A673 (cell line): ENCODE data around the gene RPS6KA2. TPM values are rescaled to one million over a fixed set of nuclear protein-coding genes. Genes with fewer than 3 reads are reported as not detected.

Experiments used
- BruUV-seq: library from RNA; stranded (reverse); fragments of 400-500 nt; replicated peaks from 2 replicates; lab custom pipeline; 2021; lab: Mats Ljungman, UMichigan
- CTCF ChIA-PET: fragments of 300-600 bp; sonication (Branson Sonifier 250); formaldehyde crosslinking; loops from one replicate; lab custom pipeline; 2022; ENCODE audit warnings: antibody characterized with exemption; lab: Charles Lee
- POLR2A ChIA-PET: fragments of 300-600 bp; sonication (Branson Sonifier 250); formaldehyde crosslinking; loops from one replicate; lab custom pipeline; 2022; ENCODE audit warnings: antibody characterized with exemption; ENCODE audit not compliant: low non-redundant PET; lab: Charles Lee
- DNase-seq: peaks from one replicate; pipeline ENCODE4 v3.0.0-alpha.2; 2015; ENCODE audit warnings: low spot score
- H3K27ac ChIP-seq: fragments of 200-600 bp; sonication (generic); 2 replicates; pipeline ENCODE4 v1.5.1; 2016; ENCODE audit warnings: mixed run types, low read depth, mild to moderate bottlenecking, mixed read lengths, antibody characterized with exemption, low read length; ENCODE audit not compliant: poor library complexity, severe bottlenecking
- H3K27me3 ChIP-seq: fragments of 200-600 bp; sonication (generic); replicated peaks from 2 replicates; pipeline ENCODE4 v1.6.1; 2017; ENCODE audit warnings: mixed run types, low read depth, mild to moderate bottlenecking, mixed read lengths, antibody characterized with exemption, low read length; ENCODE audit not compliant: insufficient read depth, poor library complexity
- H3K36me3 ChIP-seq: fragments of 200-600 bp; sonication (generic); 2 replicates; pipeline ENCODE4 v1.6.1; 2016; ENCODE audit warnings: mixed run types, mild to moderate bottlenecking, mixed read lengths, antibody characterized with exemption, low read length; ENCODE audit not compliant: insufficient read depth, poor library complexity, severe bottlenecking
- H3K4me1 ChIP-seq: fragments of 200-600 bp; sonication (generic); 2 replicates; pipeline ENCODE4 v1.6.1; 2017; ENCODE audit warnings: mixed run types, mild to moderate bottlenecking, mixed read lengths, antibody characterized with exemption, low read length; ENCODE audit not compliant: insufficient read depth, poor library complexity, severe bottlenecking
- H3K4me3 ChIP-seq: fragments of 200-600 bp; sonication (generic); 2 replicates; pipeline ENCODE4 v1.5.1; 2016; ENCODE audit warnings: low read depth, mixed run types, mild to moderate bottlenecking, mixed read lengths, low read length; ENCODE audit not compliant: poor library complexity, severe bottlenecking
- H3K9me3 ChIP-seq: fragments of 200-600 bp; sonication (generic); 2 replicates; pipeline ENCODE4 v1.6.1; 2016; ENCODE audit warnings: mixed run types, low read depth, mild to moderate bottlenecking, mixed read lengths, antibody characterized with exemption, low read length; ENCODE audit not compliant: poor library complexity, severe bottlenecking
- EZH2 ChIP-seq: fragments of 200-600 bp; sonication (generic); IDR thresholded peaks from 2 replicates; pipeline ENCODE4 v1.6.1; 2017; ENCODE audit warnings: borderline replicate concordance, low read depth, mild to moderate bottlenecking, mixed read lengths, antibody characterized with exemption, low read length; ENCODE audit not compliant: poor library complexity, severe bottlenecking
- intact Hi-C: fragments of 100-400 bp; cut with micrococcal nuclease; formaldehyde crosslinking; loops from one replicate; pipeline ENCODE4 v1.10.0; 2022; ENCODE audit not compliant: unreplicated experiment
- total RNA-seq: library from RNA; stranded (reverse); gene quantifications from 2 replicates; pipeline ENCODE4 v1.2.3, GENCODE V29; 2021
- TF ChIP-seq, protein P1 (sequence below): fragments of 300-800, 200-600 bp; sonication (generic); conservative IDR thresholded peaks from 2 replicates; pipeline ENCODE4 v1.5.1; 2017; ENCODE audit warnings: low read depth, mild to moderate bottlenecking, antibody characterized with exemption, low read length, moderate library complexity, mixed read lengths

RPS6KA2 gene
- total RNA-seq, 1 experiment from 2014 or later = 30.1 TPM

DNA sequence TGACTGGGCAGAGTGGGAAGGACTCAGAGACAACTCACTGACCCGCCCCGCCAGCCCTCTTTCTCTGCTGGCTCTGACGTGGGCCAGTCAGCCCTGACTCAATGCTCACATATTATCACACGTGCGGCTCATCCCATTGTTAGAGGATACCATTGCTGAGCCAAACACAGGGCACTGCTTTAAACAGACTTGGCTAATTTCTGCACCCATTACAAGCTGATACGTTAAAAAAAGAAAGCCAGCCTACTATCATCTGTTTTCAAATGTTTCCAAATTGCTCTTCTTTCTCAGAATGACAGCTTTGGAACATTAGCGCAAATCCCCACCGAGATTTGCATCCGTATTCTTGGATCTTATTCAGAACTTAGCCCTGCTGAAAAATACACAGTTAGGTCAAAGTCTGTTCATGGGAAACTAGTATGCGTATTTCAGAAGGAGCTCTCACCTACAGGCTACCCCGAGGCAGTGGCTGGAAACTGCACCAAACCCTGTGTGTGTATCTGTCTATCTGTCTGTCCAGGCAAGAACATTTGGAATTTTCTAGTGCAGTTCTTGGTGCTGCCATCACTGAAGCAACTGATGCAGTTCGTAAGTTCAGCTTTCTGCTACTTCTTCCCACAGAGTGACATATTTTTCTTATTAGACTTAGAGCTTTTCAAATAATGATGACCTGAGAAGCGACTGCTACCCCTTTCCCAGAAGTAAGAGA, 73.3 kb downstream of the RPS6KA2 start:
- Histone ChIP-seq H3K9me3 (no peaks in the 10 kb centered on the region), H3K27me3 (no peaks in the 10 kb centered on the region), H3K4me3 (no peak overlapping the region), H3K4me1 (peaks cover 5% of the 10 kb centered on the region), H3K27ac (no peak overlapping the region), H3K36me3 (no peaks in the 10 kb centered on the region)
- ChIA-PET POLR2A (interaction anchor here (0.6 kb wide), 1 partner anchor 71 kb away, joined by 4 read pairs; no protein-coding TSS in a partner anchor), CTCF (no interaction called here)
- TF ChIP-seq EZH2 = no peak
- TF ChIP-seq, protein P1, sequence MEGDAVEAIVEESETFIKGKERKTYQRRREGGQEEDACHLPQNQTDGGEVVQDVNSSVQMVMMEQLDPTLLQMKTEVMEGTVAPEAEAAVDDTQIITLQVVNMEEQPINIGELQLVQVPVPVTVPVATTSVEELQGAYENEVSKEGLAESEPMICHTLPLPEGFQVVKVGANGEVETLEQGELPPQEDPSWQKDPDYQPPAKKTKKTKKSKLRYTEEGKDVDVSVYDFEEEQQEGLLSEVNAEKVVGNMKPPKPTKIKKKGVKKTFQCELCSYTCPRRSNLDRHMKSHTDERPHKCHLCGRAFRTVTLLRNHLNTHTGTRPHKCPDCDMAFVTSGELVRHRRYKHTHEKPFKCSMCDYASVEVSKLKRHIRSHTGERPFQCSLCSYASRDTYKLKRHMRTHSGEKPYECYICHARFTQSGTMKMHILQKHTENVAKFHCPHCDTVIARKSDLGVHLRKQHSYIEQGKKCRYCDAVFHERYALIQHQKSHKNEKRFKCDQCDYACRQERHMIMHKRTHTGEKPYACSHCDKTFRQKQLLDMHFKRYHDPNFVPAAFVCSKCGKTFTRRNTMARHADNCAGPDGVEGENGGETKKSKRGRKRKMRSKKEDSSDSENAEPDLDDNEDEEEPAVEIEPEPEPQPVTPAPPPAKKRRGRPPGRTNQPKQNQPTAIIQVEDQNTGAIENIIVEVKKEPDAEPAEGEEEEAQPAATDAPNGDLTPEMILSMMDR = no peak
- no TSS peak for BruUV-seq
- DNase-seq = no peak
- intact Hi-C loops = no loop called here

DNA sequence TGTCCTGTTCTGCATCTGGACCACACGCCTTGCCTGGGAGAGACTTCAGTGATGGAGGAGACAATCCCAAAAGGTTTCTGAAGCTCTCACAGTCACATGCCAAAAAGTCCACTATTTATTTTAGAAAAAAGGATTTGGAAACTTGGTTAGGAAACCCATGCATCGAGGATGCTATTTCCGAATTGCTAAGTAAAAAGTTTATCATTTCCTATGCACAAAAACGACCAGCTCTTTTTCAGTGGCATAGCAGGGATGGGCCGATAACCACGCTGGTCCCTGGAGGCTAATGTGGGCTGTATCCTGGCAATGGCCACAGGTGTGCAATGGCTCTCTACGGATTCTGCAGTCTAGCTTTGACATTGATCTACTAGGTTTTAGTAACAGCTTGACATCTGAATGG, 74.5 kb downstream of the RPS6KA2 start:
- ChIA-PET POLR2A (no interaction called here), CTCF (no interaction called here)
- Histone ChIP-seq H3K4me3 (no peak overlapping the region), H3K27me3 (no peaks in the 10 kb centered on the region), H3K36me3 (no peaks in the 10 kb centered on the region), H3K4me1 (peaks cover 5% of the 10 kb centered on the region), H3K27ac (no peak overlapping the region), H3K9me3 (no peaks in the 10 kb centered on the region)
- TF ChIP-seq, protein P1 = no peak
- TF ChIP-seq EZH2 = no peak
- BruUV-seq = no TSS peak
- intact Hi-C loops = no loop called here
- DNase-seq = no peak

DNA sequence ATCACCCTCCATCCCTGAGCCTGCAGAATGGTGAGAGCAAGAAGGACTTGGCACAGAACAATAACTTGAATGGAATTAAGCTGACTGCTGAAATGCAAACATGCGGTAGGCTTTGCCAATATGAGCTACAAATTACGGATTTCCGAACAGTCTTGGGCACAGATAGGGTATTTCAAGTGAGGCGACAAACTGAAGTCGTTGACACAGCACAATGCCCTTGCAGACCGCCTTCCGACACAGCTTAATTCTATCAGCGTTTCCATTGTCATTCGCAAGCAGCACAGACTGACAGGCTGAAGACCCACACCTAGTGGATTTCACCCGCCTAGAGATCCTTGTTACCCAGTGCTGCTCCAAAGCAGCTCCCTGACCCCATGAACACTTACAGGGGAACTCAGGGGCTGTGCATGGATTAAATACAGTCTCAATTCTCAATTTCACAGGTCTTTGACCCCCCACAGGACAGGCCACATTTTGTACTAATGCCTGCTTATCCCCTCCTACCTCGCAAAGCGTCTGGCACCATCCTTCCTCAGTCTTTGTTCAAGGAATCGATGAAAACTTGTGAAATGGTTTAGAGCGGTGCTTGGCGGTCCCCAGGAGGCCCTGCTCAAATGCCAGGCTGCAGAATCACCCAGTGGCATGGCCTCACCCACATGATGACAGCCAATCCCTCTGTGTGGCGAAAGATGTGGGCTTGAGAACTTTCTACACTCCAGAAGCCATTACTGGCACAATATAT, 75.1 kb downstream of the RPS6KA2 start:
- intact Hi-C loops = no loop called here
- CTCF ChIA-PET = no interaction called here
- Histone ChIP-seq H3K27me3 (no peaks in the 10 kb centered on the region), H3K4me3 (no peak overlapping the region), H3K9me3 (no peaks in the 10 kb centered on the region), H3K36me3 (no peaks in the 10 kb centered on the region), H3K4me1 (peaks cover 3% of the 10 kb centered on the region), H3K27ac (no peak overlapping the region)
- TF ChIP-seq EZH2 = no peak
- TF ChIP-seq, protein P1 = no peak
- POLR2A ChIA-PET = no interaction called here
- BruUV-seq = no TSS peak
- no peak for DNase-seq
